Measurements from ENCODE around the gene MGAT3. TPM values are rescaled to one million over a fixed set of nuclear protein-coding genes. Genes with fewer than 3 reads are reported as not detected.

Gene MGAT3
- total and polyA plus RNA-seq, 4 donors = 0.26 to 11.0 (median 1.8) TPM

DNA sequence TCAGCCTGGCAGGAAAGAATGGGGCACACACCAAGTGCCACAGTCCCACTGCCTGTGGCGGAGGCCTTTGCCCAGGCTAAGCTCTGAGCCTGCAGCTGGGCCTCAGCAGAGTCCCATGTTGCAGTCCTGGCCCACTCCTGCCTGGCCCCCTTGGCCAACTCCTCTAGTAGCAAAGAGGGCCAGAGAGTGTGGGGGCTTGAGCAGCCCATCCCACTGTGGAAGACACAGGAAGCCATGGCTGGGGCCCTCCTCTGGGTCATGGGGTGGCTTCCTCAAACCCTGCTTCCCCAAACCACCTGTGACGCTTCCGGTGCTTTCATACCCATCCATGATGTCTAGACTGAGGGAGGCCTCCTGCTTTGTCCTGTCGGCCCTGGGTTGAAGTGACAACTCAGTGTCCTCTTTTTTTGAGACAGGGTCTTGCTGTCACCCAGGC, 69.9 kb downstream of the MGAT3 start:
- Histone ChIP-seq H3K27ac (ENCODE audit: low read depth in 1 of 2, low read length in 2 of 2) (no peak overlapping the region), H3K36me3 (ENCODE audit: control insufficient read depth in 1 of 2, insufficient read depth in 2 of 2, low read length in 1 of 2) (peaks cover 4 to 6% of the 10 kb centered on the region in 2 donors), H3K27me3 (ENCODE audit: control insufficient read depth in 1 of 2, insufficient read depth in 2 of 2, low read length in 1 of 2) (no peaks in the 10 kb centered on the region), H3K9me3 (ENCODE audit: control insufficient read depth, low read length) (no peaks in the 10 kb centered on the region), H3K4me1 (ENCODE audit: control insufficient read depth in 1 of 2, insufficient read depth in 2 of 2, low read length in 2 of 2) (no peaks in the 10 kb centered on the region), H3K4me3 (ENCODE audit: low read length in 2 of 2) (no peak overlapping the region)
- intact Hi-C loops (cut with DNase I) = loop anchor here in 1 of 2 donors (5.0 to 10.0 kb wide), 2 partner anchors 212 to 354 kb away; partner anchors contain the start of gene RPL3
- ATAC-seq (ENCODE audit: low FRiP score) (no peak), DNase-seq (no peak)
- WGBS, 2 donors = 71 to 74% methylated on average over 4 of the region's 4 CpGs

- DNase-seq = no peak
- no peaks in the 10 kb centered on the region for H3K9me3 ChIP-seq (ENCODE audit: control insufficient read depth, low read length)
- 50 to 58% methylated on average over 6 of the region's 6 CpGs for WGBS, 2 donors
- peaks cover 4% of the 10 kb centered on the region in 2 donors for H3K36me3 ChIP-seq (ENCODE audit: control insufficient read depth in 1 of 2, insufficient read depth in 2 of 2, low read length in 1 of 2)
- H3K4me3 ChIP-seq (ENCODE audit: low read length in 2 of 2) = no peak overlapping the region
- no peak overlapping the region for H3K27ac ChIP-seq (ENCODE audit: low read depth in 1 of 2, low read length in 2 of 2)
- H3K4me1 ChIP-seq (ENCODE audit: control insufficient read depth in 1 of 2, insufficient read depth in 2 of 2, low read length in 2 of 2) = no peaks in the 10 kb centered on the region
- no peaks in the 10 kb centered on the region for H3K27me3 ChIP-seq (ENCODE audit: control insufficient read depth in 1 of 2, insufficient read depth in 2 of 2, low read length in 1 of 2)
- intact Hi-C loops (cut with DNase I) = loop anchor here in 1 of 2 donors (5.0 to 10.0 kb wide), 2 partner anchors 213 to 355 kb away; partner anchors contain the start of gene RPL3
- no peak for ATAC-seq (ENCODE audit: low FRiP score)
These were observed 70.7 kb downstream of the MGAT3 start for GRCh38 chr22:39527481-39527961.

- intact Hi-C loops (cut with DNase I) = loop anchor here in 1 of 2 donors (5.0 to 10.0 kb wide), 2 partner anchors 213 to 356 kb away; partner anchors contain the start of gene RPL3
- H3K4me3 ChIP-seq (ENCODE audit: low read length in 2 of 2) = no peak overlapping the region
These were observed 71.4 kb downstream of the MGAT3 start for GRCh38 chr22:39528080-39528661.

GRCh38 chr22:39528681-39529486, 72.1 kb downstream of the MGAT3 start:
- no peaks in the 10 kb centered on the region for H3K9me3 ChIP-seq (ENCODE audit: control insufficient read depth, low read length)
- H3K4me3 ChIP-seq (ENCODE audit: low read length in 2 of 2) = no peak overlapping the region
- DNase-seq = peak; percentile 94 to 96
- WGBS, 2 donors = 30% methylated on average over 32 of the region's 32 CpGs
- ATAC-seq (ENCODE audit: low FRiP score) = peak; percentile 87
- no peaks in the 10 kb centered on the region for H3K27me3 ChIP-seq (ENCODE audit: control insufficient read depth in 1 of 2, insufficient read depth in 2 of 2, low read length in 1 of 2)
- peaks cover 4% of the 10 kb centered on the region in 2 donors for H3K36me3 ChIP-seq (ENCODE audit: control insufficient read depth in 1 of 2, insufficient read depth in 2 of 2, low read length in 1 of 2)
- no peaks in the 10 kb centered on the region for H3K4me1 ChIP-seq (ENCODE audit: control insufficient read depth in 1 of 2, insufficient read depth in 2 of 2, low read length in 2 of 2)
- H3K27ac ChIP-seq (ENCODE audit: low read depth in 1 of 2, low read length in 2 of 2) = peak overlapping the region in 1 of 2 donors; percentile 1
- intact Hi-C loops (cut with DNase I) = loop anchor here (1.0 to 10.0 kb wide), 3 partner anchors 36 to 357 kb away; partner anchors contain the start of gene RPL3 (in 1 of the 2)

More at GRCh38 chr22:39528080-39528661, 71.4 kb downstream of the MGAT3 start:
- H3K27me3 ChIP-seq (ENCODE audit: control insufficient read depth in 1 of 2, insufficient read depth in 2 of 2, low read length in 1 of 2) = no peaks in the 10 kb centered on the region
- H3K4me1 ChIP-seq (ENCODE audit: control insufficient read depth in 1 of 2, insufficient read depth in 2 of 2, low read length in 2 of 2) = no peaks in the 10 kb centered on the region
- no peak overlapping the region for H3K27ac ChIP-seq (ENCODE audit: low read depth in 1 of 2, low read length in 2 of 2)
- no peaks in the 10 kb centered on the region for H3K9me3 ChIP-seq (ENCODE audit: control insufficient read depth, low read length)
- DNase-seq = no peak
- ATAC-seq (ENCODE audit: low FRiP score) = no peak
- H3K36me3 ChIP-seq (ENCODE audit: control insufficient read depth in 1 of 2, insufficient read depth in 2 of 2, low read length in 1 of 2) = peaks cover 4% of the 10 kb centered on the region in 2 donors
- WGBS, 2 donors = 51% methylated on average over 12 of the region's 12 CpGs

DNA sequence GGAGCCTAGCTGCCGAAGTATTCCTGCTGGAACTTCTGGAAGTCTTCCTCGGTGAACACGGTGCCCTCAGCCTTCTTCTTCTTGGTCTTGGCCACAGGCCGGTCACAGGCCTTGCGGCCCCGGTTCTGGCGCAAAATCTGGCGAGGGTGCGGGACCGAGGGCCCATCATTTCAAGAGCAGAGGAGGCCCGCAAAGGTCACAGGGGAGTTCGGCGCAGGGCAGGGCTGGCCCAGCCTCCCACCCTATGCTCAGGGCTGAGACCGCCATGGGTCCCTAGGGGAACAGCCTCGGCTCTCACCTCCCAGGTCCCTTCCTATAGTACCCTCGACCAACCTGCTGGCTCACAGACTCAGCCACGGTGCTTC, 72.7 kb downstream of the MGAT3 start:
- Histone ChIP-seq H3K27ac (ENCODE audit: low read depth in 1 of 2, low read length in 2 of 2) (no peak overlapping the region), H3K4me1 (ENCODE audit: control insufficient read depth in 1 of 2, insufficient read depth in 2 of 2, low read length in 2 of 2) (no peaks in the 10 kb centered on the region), H3K4me3 (ENCODE audit: low read length in 2 of 2) (no peak overlapping the region), H3K27me3 (ENCODE audit: control insufficient read depth in 1 of 2, insufficient read depth in 2 of 2, low read length in 1 of 2) (no peaks in the 10 kb centered on the region), H3K36me3 (ENCODE audit: control insufficient read depth in 1 of 2, insufficient read depth in 2 of 2, low read length in 1 of 2) (peaks cover 0 to 4% of the 10 kb centered on the region in 2 donors), H3K9me3 (ENCODE audit: control insufficient read depth, low read length) (no peaks in the 10 kb centered on the region)
- DNase-seq = no peak
- WGBS, 2 donors = 53 to 57% methylated on average over 17 of the region's 17 CpGs
- intact Hi-C loops (cut with DNase I) = loop anchor here (1.0 to 10.0 kb wide), 3 partner anchors 36 to 357 kb away; partner anchors contain the start of gene RPL3 (in 1 of the 2)
- no peak for ATAC-seq (ENCODE audit: low FRiP score)

DNA sequence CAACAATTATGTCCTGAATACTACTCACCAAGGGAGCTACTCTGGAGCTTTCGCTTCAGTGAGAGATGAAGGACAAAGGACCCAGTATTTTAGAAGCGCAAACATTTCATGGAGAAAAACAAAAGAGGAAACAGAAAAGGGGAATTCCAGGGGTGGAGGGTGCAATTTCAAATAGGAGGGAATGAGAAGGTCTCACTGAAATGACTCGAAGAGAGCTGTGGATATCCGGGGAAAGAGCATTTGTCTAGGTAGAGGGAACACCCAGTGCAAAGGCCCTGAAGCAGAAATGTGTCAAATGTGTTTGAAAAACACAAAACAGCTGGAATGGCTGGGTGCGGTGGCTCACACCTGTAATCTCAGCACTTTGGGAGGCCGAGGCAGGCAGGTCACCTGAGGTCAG, 73.3 kb downstream of the MGAT3 start:
- H3K9me3 ChIP-seq (ENCODE audit: control insufficient read depth, low read length) = no peaks in the 10 kb centered on the region
- DNase-seq (no peak), ATAC-seq (ENCODE audit: low FRiP score) (no peak)
- 86 to 91% methylated on average over 6 of the region's 6 CpGs for WGBS, 2 donors
- H3K4me3 ChIP-seq (ENCODE audit: low read length in 2 of 2) = no peak overlapping the region
- no peaks in the 10 kb centered on the region for H3K27me3 ChIP-seq (ENCODE audit: control insufficient read depth in 1 of 2, insufficient read depth in 2 of 2, low read length in 1 of 2)
- peaks cover 0 to 1% of the 10 kb centered on the region in 2 donors for H3K36me3 ChIP-seq (ENCODE audit: control insufficient read depth in 1 of 2, insufficient read depth in 2 of 2, low read length in 1 of 2)
- intact Hi-C loops (cut with DNase I) = loop anchor here (5.0 to 10.0 kb wide), 7 partner anchors 133 to 1968 kb away; partner anchors contain the start of genes ADSL (in 2 of the 2), CDC42EP1 (in 1 of the 2), MRTFA (in 1 of the 2) and TAB1 (in 1 of the 2)
- H3K27ac ChIP-seq (ENCODE audit: low read depth in 1 of 2, low read length in 2 of 2) = no peak overlapping the region
- no peaks in the 10 kb centered on the region for H3K4me1 ChIP-seq (ENCODE audit: control insufficient read depth in 1 of 2, insufficient read depth in 2 of 2, low read length in 2 of 2)

DNA sequence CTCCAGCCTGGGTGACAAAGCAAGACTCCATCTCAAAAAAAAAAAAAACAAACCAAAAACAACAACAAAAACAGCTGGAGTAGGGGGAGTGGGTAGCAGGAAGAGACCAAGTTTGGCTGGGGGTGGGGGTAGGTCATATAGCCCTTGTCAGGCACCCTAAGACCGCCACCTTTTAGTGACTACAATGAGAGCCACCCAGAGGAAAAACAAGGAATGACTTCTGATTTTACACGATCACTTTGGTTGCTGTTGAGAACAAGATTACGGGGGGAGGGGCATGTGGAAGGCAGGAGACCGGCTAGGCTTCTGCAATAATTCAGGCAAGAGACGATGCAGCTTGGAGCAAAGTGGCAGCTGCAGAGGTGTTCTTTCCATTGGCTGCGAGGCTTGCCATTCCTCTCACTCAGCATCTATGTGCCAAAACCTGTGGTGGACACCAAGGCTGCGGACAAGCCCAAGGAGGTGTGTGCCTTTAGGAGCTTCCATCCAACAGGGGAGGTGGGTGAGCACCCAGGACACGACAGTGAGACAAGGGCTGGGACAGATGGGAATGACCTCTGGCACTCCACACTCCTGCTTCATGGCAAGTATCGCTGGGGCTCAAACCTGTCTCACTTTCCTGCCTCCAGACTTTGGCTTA, 74.0 kb downstream of the MGAT3 start:
- no peak for DNase-seq
- Histone ChIP-seq H3K4me3 (ENCODE audit: low read length in 2 of 2) (no peak overlapping the region), H3K9me3 (ENCODE audit: control insufficient read depth, low read length) (no peaks in the 10 kb centered on the region), H3K27ac (ENCODE audit: low read depth in 1 of 2, low read length in 2 of 2) (no peak overlapping the region), H3K4me1 (ENCODE audit: control insufficient read depth in 1 of 2, insufficient read depth in 2 of 2, low read length in 2 of 2) (no peaks in the 10 kb centered on the region), H3K36me3 (ENCODE audit: control insufficient read depth in 1 of 2, insufficient read depth in 2 of 2, low read length in 1 of 2) (no peaks in the 10 kb centered on the region), H3K27me3 (ENCODE audit: control insufficient read depth in 1 of 2, insufficient read depth in 2 of 2, low read length in 1 of 2) (no peaks in the 10 kb centered on the region)
- 38 to 39% methylated on average over 9 of the region's 9 CpGs for WGBS, 2 donors
- ATAC-seq (ENCODE audit: low FRiP score) = no peak
- intact Hi-C loops (cut with DNase I) = loop anchor here (5.0 to 10.0 kb wide), 7 partner anchors 134 to 1969 kb away; partner anchors contain the start of genes ADSL (in 2 of the 2), CDC42EP1 (in 1 of the 2), MRTFA (in 1 of the 2) and TAB1 (in 1 of the 2)
